Colonic mucosa (tissue), 4 donors: Measurements from ENCODE around the gene NKX3-2. TPM values are rescaled to one million over a fixed set of nuclear protein-coding genes. Genes with fewer than 3 reads are reported as not detected.

Experiments
- DNase-seq: peaks from one replicate; pipeline ENCODE4 v3.0.0-alpha.2; 2020
- H3K27ac ChIP-seq: fragments of 200-600 bp; one replicate; pipeline ENCODE4 v1.8.0; 2021
- H3K27me3 ChIP-seq: fragments of 200-600 bp; one replicate; pipeline ENCODE4 v1.8.0; 2021
- H3K36me3 ChIP-seq: fragments of 200-600 bp; one replicate; pipeline ENCODE4 v1.8.0; 2021
- H3K4me1 ChIP-seq: fragments of 200-600 bp; one replicate; pipeline ENCODE4 v1.8.0; 2021; ENCODE audit warnings: mild to moderate bottlenecking
- H3K4me3 ChIP-seq: fragments of 200-600 bp; one replicate; pipeline ENCODE4 v1.8.0; 2021
- H3K9ac ChIP-seq, 2 donors: one replicate each; pipeline ENCODE4 v1.7.0; 2013; ENCODE audit warnings: control low read depth in 2 of 2, low read depth in 2 of 2, low read length in 2 of 2
- H3K9me3 ChIP-seq: fragments of 200-600 bp; one replicate; pipeline ENCODE4 v1.8.0; 2021
- intact Hi-C: fragments of 100-400 bp; cut with DNase I; formaldehyde crosslinking; loops from one replicate; pipeline ENCODE4 v1.14.1; 2022
- total RNA-seq, 2 donors: library from RNA; stranded (reverse); fragmentation: NEBNext Ultra II Directional in 1 of 2; extraction: Animal tissue kit (Norgen Biotek cat#: 25700) in 1 of 2; gene quantifications; one replicate each; pipeline ENCODE4 v1.2.1, GENCODE V29; 2021
- TF ChIP-seq, protein P1 (sequence below): fragments of 200-600 bp; IDR thresholded peaks from one replicate; pipeline ENCODE4 v1.8.0; 2022; ENCODE audit warnings: antibody characterized with exemption, mild to moderate bottlenecking
- donor health status: healthy.
- donor health status: DM: no; HTN: no; CAD: no.
- donor health status: DM: no; HTN: no; CAD: no.

The NKX3-2 gene
- total RNA-seq, 2 donors from 2014 or later, result 0.35 to 1.4 TPM

DNA sequence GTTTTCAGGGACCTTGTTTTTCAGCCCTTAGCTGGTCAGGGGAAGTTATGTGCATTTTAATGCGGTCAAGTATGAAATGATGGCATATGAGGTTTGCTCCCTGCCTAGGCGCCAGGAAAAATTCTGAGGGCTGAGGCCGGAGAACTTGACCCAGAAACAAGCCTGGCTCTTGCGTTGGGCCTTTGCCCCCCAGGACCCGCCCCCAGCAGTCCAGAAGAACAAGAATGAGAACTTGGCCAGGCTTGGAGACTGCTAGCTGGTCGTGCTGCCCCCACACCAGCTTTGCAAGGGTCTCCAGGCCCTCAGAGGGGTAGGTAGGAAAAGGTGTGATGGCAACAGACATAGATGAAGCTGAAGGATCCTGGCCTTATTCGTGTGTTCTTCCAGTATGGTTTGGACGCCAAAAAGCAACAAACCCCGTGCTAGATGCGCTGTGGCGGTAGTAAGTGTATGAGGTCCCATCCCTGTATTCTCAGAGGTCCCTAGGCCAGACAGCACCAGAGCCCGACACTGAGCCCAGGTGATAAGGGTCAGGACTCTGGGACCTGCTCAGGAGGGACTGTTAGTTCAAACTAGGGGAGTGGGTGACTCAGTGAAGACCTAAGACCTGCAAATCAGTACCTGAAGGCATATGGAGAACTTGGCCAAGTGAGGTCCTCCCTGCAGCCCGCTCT, 10.5 kb downstream of the NKX3-2 start:
- DNase-seq, result no peak
- no peak overlapping the region for H3K9ac ChIP-seq
- no peak overlapping the region for H3K27ac ChIP-seq
- TF ChIP-seq, protein P1, sequence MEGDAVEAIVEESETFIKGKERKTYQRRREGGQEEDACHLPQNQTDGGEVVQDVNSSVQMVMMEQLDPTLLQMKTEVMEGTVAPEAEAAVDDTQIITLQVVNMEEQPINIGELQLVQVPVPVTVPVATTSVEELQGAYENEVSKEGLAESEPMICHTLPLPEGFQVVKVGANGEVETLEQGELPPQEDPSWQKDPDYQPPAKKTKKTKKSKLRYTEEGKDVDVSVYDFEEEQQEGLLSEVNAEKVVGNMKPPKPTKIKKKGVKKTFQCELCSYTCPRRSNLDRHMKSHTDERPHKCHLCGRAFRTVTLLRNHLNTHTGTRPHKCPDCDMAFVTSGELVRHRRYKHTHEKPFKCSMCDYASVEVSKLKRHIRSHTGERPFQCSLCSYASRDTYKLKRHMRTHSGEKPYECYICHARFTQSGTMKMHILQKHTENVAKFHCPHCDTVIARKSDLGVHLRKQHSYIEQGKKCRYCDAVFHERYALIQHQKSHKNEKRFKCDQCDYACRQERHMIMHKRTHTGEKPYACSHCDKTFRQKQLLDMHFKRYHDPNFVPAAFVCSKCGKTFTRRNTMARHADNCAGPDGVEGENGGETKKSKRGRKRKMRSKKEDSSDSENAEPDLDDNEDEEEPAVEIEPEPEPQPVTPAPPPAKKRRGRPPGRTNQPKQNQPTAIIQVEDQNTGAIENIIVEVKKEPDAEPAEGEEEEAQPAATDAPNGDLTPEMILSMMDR, result no peak
- intact Hi-C loops, result no loop called here
- H3K4me3 ChIP-seq, result no peak overlapping the region
- H3K4me1 ChIP-seq, result no peaks in the 10 kb centered on the region
- peaks cover 65% of the 10 kb centered on the region for H3K27me3 ChIP-seq
- H3K36me3 ChIP-seq, result no peaks in the 10 kb centered on the region
- no peaks in the 10 kb centered on the region for H3K9me3 ChIP-seq

DNA sequence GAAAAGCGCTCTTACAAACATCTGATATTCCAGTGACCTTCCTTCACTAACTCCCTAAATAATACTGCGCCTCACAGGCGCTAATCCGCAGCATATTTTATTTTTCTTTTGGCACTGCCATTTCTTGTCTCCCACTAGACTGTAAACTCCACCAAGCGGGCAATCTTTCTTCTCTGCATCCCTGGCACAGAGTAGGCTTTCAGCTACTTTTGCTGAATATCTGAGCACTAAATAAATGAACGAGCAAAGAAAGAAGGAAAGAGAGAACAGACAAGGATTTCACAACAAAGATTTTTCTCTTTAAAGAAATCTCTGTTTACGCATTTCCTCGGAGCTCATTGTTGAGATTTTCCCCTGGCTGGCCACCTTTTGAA, 12.7 kb downstream of the NKX3-2 start:
- no peaks in the 10 kb centered on the region for H3K36me3 ChIP-seq
- intact Hi-C loops, result no loop called here
- no peak overlapping the region for H3K4me3 ChIP-seq
- no peak overlapping the region for H3K9ac ChIP-seq
- H3K27me3 ChIP-seq, result peaks cover 55% of the 10 kb centered on the region
- no peaks in the 10 kb centered on the region for H3K9me3 ChIP-seq
- DNase-seq, result no peak
- no peak overlapping the region for H3K27ac ChIP-seq
- TF ChIP-seq, protein P1, result no peak
- H3K4me1 ChIP-seq, result no peaks in the 10 kb centered on the region

DNA sequence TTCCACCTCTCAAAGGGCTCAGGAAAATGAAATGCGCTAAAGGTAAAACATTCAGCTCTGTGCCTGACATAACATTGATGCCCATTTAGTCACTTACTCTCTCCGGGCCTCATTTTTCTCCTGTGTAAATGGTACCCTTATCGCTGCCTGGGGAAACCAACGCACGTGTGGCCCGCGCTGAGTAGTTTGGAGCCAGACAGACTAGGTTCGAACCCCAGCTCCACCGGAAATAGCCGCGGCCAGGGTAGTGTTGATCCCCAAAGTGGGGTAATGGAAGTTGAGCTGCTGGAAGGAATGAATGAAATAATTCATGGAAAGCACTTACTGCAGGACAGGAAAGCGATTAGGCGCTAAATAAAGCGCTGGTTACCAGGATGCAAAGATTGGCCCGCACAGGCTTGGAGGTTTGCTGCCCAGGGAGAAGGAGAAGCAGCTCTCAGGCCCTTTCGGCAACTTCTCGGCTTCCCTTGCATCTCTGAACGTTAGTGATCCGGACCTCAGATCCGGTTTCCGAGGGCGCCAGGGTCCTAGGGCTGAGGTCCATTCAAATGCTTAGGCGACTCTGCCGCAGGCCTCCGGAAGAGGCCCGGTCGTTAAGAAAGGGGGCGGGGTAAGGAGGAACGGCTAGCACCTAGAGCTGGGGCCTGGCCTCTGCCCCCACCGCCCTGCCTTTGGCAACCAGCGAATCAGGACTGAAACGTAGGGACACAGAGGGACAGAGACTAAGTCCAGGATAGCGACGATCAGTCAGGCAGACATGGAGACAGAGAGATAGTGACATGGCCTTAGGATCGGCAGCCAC, 13.3 kb downstream of the NKX3-2 start:
- no peaks in the 10 kb centered on the region for H3K9me3 ChIP-seq
- no peaks in the 10 kb centered on the region for H3K36me3 ChIP-seq
- no peak for DNase-seq
- no peaks in the 10 kb centered on the region for H3K4me1 ChIP-seq
- peaks cover 55% of the 10 kb centered on the region for H3K27me3 ChIP-seq
- no peak overlapping the region for H3K4me3 ChIP-seq
- H3K27ac ChIP-seq, result no peak overlapping the region
- TF ChIP-seq, protein P1, result no peak
- intact Hi-C loops, result no loop called here
- no peak overlapping the region for H3K9ac ChIP-seq

DNA sequence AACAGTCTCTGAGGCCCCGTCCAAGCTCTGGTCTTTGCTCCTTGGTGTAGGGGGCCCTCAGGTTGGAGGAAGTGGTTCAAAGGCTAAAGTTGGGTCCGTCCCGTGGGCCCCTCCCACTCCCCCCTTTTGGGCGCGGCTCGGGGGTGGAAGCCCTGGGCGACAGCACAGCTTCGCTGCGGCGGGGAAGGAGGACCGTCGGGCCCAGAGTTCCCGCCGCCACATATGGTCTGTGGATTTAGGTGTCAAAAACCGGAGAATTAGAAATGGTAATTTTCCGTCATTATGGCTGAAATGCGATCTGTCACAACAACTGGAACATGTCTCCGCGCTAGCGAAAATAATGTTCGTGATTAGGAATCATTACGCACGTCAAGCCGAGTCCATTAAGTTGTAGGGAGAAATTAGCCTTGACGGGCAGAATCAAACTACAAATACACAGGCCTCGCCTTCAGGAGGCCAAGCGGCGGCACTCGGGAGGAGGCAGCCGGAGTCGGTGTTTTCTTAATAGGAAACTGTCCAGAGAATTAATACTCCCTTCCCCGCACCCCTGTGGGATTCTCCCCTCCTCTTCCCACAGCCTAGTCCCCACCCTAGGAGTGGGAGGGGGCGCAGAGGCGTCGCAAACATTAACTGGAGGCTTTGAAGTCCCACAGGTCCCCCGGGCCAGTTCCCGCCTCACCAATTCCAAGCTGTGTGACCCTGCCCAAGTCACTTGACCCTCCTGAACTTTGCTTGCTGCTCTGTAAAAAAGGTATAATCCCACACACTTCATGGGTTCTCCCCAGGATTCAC, 15.0 kb downstream of the NKX3-2 start:
- no peak overlapping the region for H3K4me3 ChIP-seq
- no peak for DNase-seq
- TF ChIP-seq, protein P1, result no peak
- H3K9me3 ChIP-seq, result no peaks in the 10 kb centered on the region
- H3K27ac ChIP-seq, result no peak overlapping the region
- no peak overlapping the region for H3K9ac ChIP-seq
- H3K4me1 ChIP-seq, result no peaks in the 10 kb centered on the region
- intact Hi-C loops, result no loop called here
- H3K36me3 ChIP-seq, result no peaks in the 10 kb centered on the region
- H3K27me3 ChIP-seq, result peaks cover 60% of the 10 kb centered on the region

DNA sequence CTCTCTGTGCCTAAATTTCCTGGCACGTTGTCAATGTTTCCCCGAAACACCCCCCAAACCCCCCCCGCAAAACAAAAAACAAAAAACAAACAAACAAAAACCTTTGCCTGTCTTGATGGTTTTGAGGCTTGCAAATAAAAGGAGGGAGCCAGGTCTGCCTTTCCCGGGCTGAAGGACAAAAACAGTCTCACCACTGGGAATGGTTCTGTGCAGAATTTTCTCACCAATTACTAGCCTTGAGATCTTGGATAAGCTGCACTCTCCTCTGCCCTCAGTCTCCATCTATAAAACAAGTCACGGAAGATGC, 15.5 kb downstream of the NKX3-2 start:
- peaks cover 60% of the 10 kb centered on the region for H3K27me3 ChIP-seq
- TF ChIP-seq, protein P1, result no peak
- intact Hi-C loops, result no loop called here
- no peak for DNase-seq
- no peaks in the 10 kb centered on the region for H3K9me3 ChIP-seq
- no peaks in the 10 kb centered on the region for H3K4me1 ChIP-seq
- no peak overlapping the region for H3K9ac ChIP-seq
- H3K4me3 ChIP-seq, result no peak overlapping the region
- no peak overlapping the region for H3K27ac ChIP-seq
- H3K36me3 ChIP-seq, result no peaks in the 10 kb centered on the region
